GM18499 (cell line): Measurements from ENCODE around the gene LRRN2.
"Not testable (repeated sequence)": the region's sequence is repeated elsewhere in the genome, so short reads cannot be mapped to it uniquely, and the experiment has no call there.

Source experiments
- ATAC-seq: cut with Tn5 transposase; IDR thresholded peaks from one replicate; pipeline ENCODE4 v1.9.1; 2021; ENCODE audit warnings: moderate number of reproducible peaks; ENCODE audit not compliant: insufficient read depth, unreplicated experiment

The LRRN2 gene

GRCh38 chr1:204581759-204582158, 103.8 kb downstream of the LRRN2 start:
- no peak for ATAC-seq

- ATAC-seq, result no peak
Observed at GRCh38 chr1:204580862-204581261, 104.7 kb downstream of the LRRN2 start.

GRCh38 chr1:204579681-204580080, 105.9 kb downstream of the LRRN2 start:
- no peak for ATAC-seq

GRCh38 chr1:204578867-204579664, 106.5 kb downstream of the LRRN2 start:
- no peak for ATAC-seq

- no peak for ATAC-seq
Observed at GRCh38 chr1:204577794-204578478, 107.6 kb downstream of the LRRN2 start.

- no peak for ATAC-seq
Observed at GRCh38 chr1:204576422-204576821, 109.1 kb downstream of the LRRN2 start.

GRCh38 chr1:204575221-204576190, 110.0 kb downstream of the LRRN2 start:
- ATAC-seq, result no peak

- ATAC-seq, result no peak
Observed at GRCh38 chr1:204574865-204575163, 110.7 kb downstream of the LRRN2 start.

- ATAC-seq, result no peak
Observed at GRCh38 chr1:204574016-204574864, 111.3 kb downstream of the LRRN2 start.

- ATAC-seq, result no peak
Observed at GRCh38 chr1:204572923-204573922, 112.3 kb downstream of the LRRN2 start.

GRCh38 chr1:204571631-204572030, 113.9 kb downstream of the LRRN2 start:
- ATAC-seq, result no peak

- no peak for ATAC-seq
Observed at GRCh38 chr1:204571128-204571527, 114.4 kb downstream of the LRRN2 start.

GRCh38 chr1:204570021-204570420, 115.5 kb downstream of the LRRN2 start:
- ATAC-seq, result not testable (repeated sequence)

- no peak for ATAC-seq
Observed at GRCh38 chr1:204569478-204569877, 116.1 kb downstream of the LRRN2 start.

GRCh38 chr1:204568576-204569315, 116.8 kb downstream of the LRRN2 start:
- no peak for ATAC-seq
